Inferior parietal cortex (tissue), 1 donor: ENCODE results near the gene HMG20A.

ENCODE experiments used
- DNase-seq: peaks from one replicate; pipeline ENCODE4 v3.0.0-alpha.2; 2016; ENCODE audit errors: extremely low spot score

HMG20A gene

GRCh38 chr15:77430213-77430612, 9.5 kb downstream of the HMG20A start:
- DNase-seq, result no peak

GRCh38 chr15:77430652-77431051, 10.0 kb downstream of the HMG20A start:
- DNase-seq, result no peak

- no peak for DNase-seq
These were observed 16.1 kb downstream of the HMG20A start for GRCh38 chr15:77436822-77437221.

- no peak for DNase-seq
These were observed 16.6 kb downstream of the HMG20A start for GRCh38 chr15:77437264-77437663.

GRCh38 chr15:77440378-77440999, 19.8 kb downstream of the HMG20A start:
- DNase-seq, result no peak

GRCh38 chr15:77446840-77447390, 26.2 kb downstream of the HMG20A start:
- no peak for DNase-seq

GRCh38 chr15:77454265-77454664, 33.6 kb downstream of the HMG20A start:
- DNase-seq, result no peak

GRCh38 chr15:77454951-77455350, 34.3 kb downstream of the HMG20A start:
- no peak for DNase-seq

GRCh38 chr15:77455696-77456321, 35.1 kb downstream of the HMG20A start:
- no peak for DNase-seq

- DNase-seq, result no peak
These were observed 36.1 kb downstream of the HMG20A start for GRCh38 chr15:77456746-77457145.

- DNase-seq, result no peak
These were observed 36.7 kb downstream of the HMG20A start for GRCh38 chr15:77457191-77457904.

GRCh38 chr15:77457905-77458265, 37.2 kb downstream of the HMG20A start:
- DNase-seq, result no peak

GRCh38 chr15:77459031-77459430, 38.3 kb downstream of the HMG20A start:
- no peak for DNase-seq

GRCh38 chr15:77461486-77461885, 40.8 kb downstream of the HMG20A start:
- DNase-seq, result no peak

GRCh38 chr15:77464129-77464865, 43.6 kb downstream of the HMG20A start:
- DNase-seq, result no peak

GRCh38 chr15:77466521-77466920, 45.8 kb downstream of the HMG20A start:
- DNase-seq, result no peak

- DNase-seq, result no peak
These were observed 48.2 kb downstream of the HMG20A start for GRCh38 chr15:77468896-77469295.

- DNase-seq, result no peak
These were observed 49.5 kb downstream of the HMG20A start for GRCh38 chr15:77470235-77470634.

- no peak for DNase-seq
These were observed 52.6 kb downstream of the HMG20A start for GRCh38 chr15:77473328-77473727.

- DNase-seq, result no peak
These were observed 53.8 kb downstream of the HMG20A start for GRCh38 chr15:77474310-77474988.

- no peak for DNase-seq
These were observed 54.3 kb downstream of the HMG20A start for GRCh38 chr15:77475001-77475400.

GRCh38 chr15:77475898-77476297, 55.2 kb downstream of the HMG20A start:
- DNase-seq, result no peak
